NCI-H2227 treated with DMSO at 0.1 percent for 48 hours (cell line): Measurements from ENCODE around the gene ACBD5.
"Not testable (repeated sequence)": the region's sequence is repeated elsewhere in the genome, so short reads cannot be mapped to it uniquely, and the experiment has no call there.

Source experiments
- DNase-seq: peaks from one replicate; lab custom pipeline; 2025; lab: John Stamatoyannopoulos, UW

ACBD5 gene

GRCh38 chr10:27240212-27241009 is at the start of gene ACBD5:
ACBD5 (minus strand) TSS chr10:27240797; CDS start chr10:27240688, 109 bp downstream.
- peak; percentile 68 for DNase-seq

GRCh38 chr10:27285093-27285492 is 44.5 kb upstream of the ACBD5 start:
- DNase-seq = peak; percentile 0

DNA sequence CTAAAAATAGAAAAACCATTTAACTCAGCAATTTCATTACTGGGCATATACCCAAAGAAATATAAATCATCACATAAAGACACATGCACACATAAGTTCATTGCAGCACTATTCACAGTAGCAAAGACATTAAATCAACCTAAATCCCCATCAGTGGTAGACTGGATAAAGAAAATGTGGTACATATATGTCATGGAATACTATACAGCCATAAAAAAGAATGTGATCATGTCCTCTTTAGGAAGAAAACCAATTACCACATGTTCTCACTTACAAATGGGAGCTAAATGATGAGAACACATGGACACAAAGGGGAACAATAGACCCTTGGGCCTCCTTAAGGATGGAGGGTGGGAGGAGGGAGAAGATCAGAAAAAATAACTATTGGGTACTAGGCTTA is 36.0 kb upstream of the ACBD5 start:
- DNase-seq = no peak

- not testable (repeated sequence) for DNase-seq
These were observed 25.4 kb upstream of the ACBD5 start for GRCh38 chr10:27266025-27266424.

DNA sequence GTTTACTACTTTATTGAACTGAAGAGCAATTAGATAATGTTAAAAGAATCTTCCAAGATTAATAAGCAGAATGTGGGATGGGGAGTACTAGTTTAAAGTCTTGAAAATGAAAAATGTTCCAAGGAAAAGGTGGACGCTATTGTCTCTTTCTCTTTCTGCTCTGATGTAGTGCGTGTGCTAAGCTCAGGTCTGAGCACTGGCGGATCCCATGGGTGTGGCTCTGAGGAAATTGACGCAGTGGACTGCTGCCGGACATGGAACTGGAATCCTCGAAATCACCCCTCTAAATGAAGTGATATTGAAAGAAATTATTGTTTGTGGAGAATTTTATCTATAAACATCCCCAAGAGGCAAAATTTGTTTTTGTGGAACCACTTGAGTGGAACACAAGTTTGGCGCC is 22.2 kb upstream of the ACBD5 start:
- DNase-seq = not testable (repeated sequence)

GRCh38 chr10:27258838-27259812 is 18.5 kb upstream of the ACBD5 start:
- DNase-seq = no peak

DNA sequence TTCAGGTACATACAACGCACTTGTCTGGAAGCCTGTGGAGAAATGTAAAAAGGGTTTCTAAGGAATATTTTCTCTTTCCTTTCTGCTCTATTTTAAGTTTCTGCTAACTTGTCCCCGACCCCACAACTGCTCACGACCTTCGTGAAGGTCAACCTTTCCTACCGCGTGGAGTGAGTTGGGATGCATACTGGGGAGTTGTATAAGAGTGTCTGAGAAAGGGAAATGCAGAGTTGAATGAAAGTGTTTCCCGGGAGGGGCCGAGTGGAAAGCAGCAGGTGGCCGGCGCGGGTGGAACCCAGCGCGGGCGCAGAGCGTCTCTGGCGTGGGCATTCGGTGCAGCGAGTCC is 17.9 kb upstream of the ACBD5 start:
- no peak for DNase-seq

- DNase-seq = no peak
These were observed 15.9 kb upstream of the ACBD5 start for GRCh38 chr10:27256299-27257189.

- DNase-seq = no peak
These were observed 13.0 kb upstream of the ACBD5 start for GRCh38 chr10:27253576-27253975.

DNA sequence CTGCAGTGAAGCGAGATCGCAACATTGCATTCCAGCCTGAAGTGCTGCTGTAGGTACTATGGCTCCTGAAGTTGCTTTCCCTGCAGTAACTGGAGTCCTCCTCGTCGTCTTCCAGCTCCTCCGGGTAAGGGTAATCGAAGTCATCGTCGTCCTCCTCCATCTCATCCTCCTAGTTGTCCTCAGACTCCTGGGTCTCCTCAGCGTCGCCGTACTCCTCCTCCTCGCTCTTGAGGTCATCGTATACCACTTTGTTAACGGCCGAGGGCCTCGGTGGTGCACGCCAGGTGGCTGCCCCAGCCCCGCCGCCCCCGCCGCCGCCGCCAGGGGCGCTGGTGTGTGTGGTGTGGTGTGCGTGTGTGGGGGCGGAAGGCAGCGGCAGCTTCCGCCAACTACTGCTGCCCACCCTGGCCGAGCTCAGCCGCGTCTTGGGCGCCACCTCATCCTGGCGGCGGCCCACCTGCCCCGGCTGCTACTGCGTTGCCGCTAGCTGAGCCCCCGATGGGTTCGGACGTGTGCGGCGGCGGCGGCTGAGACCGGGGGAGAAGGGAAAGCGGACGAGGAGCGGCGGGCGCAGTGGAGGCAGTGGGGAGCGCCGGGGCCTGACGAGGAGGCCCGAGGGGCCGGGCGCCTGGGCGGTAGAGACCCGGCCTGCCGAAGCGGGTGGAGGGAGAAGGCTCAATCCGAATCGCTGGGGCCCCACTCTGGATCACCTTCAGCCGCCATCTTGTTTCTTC is 11.8 kb upstream of the ACBD5 start:
- peak; percentile 59 for DNase-seq

- DNase-seq = no peak
These were observed 11.0 kb upstream of the ACBD5 start for GRCh38 chr10:27251554-27251953.

DNA sequence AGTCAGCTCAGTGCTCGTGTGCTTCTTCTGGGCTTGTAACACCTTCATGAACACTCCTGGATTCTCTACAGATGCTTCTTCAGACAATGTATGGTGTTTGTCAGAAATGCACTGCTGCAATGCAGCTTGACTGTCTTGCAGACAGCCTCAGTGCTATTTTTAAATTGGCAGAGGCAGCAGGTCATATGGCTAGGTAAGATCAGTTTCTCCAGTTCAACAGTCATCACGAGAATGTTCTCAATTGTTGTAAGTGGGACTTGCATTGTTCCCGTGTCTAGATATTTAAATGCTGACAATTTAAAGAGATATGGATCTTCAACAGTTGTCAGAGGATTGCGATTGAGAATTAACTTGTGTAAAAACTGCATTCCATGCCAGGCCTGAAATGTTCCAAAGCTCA is 7.6 kb upstream of the ACBD5 start:
- no peak for DNase-seq

- no peak for DNase-seq
These were observed 6.8 kb upstream of the ACBD5 start for GRCh38 chr10:27247441-27247840.

DNA sequence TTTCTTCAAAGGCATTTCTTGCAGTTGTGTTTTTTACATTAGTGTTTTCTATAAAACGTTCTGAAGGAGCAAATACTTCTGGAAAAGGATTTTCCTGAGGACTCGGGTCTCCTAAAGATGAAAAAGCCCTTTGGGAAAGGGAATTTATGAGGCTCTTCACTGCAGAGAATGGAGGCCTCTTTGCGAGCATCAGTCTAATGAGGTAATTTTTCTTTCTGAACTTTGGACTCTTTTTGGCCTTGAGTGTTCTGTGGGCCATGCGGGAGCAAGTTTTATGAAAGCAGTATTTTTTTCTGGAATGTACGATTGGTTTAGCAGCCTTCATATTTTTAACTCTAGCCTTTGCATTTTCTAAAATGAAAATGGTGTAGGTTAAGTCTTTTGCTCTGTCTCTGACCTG is 6.4 kb upstream of the ACBD5 start:
- DNase-seq = no peak

DNA sequence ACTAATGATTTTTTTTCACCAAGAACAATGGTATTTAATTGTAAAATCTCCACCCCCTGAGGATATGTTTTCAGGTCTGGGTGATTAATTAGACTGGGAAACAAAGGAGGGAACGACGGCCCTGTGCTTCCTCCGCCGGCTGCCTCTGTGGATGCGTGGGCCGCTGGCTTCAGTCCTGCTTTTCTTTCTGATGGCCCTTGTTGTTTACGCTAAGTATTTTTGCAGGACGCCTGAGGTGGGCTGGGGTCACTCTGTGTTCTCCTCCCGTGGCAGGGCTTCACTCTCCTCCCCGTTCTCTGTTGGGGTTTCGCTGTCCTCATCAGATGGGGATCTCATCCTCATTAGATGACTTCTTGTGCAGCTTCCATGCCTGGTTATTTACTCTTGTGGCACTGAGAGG is 5.2 kb upstream of the ACBD5 start:
- DNase-seq = no peak

DNA sequence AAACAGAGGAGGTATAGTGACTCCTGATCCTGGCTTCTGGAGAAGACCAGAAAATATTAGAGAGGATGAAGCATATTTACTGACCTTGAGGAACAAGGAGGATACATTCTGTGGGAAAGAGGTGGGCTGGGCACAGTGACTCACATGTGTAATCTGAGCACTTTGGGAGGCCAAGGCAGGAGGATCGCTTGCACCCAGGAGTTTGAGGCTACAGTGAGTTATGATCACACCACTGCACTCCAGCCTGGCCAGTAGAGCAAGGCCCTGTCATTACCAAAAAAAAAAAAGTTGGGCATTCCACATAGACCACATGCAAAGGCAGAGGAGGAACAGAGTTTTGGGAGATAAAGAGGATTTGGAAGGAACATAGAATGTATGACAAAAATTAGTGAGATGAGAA is 4.4 kb upstream of the ACBD5 start:
- DNase-seq = no peak

DNA sequence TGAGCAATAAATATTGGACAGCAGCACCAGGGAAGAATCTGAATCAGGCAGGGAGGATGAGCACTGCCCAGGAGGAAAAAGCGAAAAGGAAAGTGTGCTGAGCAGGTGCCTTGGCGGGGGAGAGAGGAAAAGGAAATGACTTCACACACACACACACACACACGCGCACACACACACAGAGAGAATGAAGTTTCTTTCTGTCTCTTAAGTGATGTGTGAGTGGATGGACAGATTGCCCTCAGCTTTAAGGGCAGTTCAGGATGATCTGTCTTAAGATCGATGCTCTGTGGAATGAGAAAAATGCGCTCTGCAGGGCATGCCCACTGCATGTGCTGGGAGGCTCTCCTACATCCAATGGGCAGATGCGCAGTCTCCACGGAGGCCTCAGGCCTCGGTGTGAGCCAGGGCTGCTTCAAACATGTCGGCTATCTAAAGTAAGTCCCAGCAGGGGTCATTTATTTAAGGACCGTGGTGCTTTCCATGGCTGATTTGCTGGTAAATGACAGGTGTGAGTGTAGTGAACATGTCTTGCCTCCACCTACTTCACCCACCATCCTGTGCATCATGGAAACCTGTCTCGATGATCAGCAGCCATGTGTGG is 2.5 kb upstream of the ACBD5 start:
- peak; percentile 49 for DNase-seq

DNA sequence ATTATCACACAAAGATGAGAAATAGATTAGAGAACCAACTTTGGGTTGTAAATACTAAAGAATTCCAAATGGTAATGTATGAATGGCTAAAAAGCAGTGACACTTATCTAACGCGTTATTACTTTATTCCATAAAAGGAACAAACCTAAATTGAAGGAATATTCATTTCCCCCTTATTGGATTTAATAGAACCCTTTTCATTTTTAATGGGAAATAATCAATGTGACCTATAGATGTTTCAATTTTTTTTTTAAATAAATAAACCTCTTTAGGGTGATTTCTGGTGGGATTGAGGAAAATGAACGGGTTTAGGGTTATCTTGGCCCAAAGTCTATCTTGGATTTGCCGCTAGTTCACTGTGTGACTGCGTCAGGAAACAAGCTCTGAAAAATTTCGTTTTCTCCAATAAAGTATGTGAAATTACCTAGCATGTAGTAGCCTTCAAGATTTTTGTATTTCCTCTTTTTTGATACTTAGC is 1.9 kb upstream of the ACBD5 start:
- DNase-seq = peak; percentile 49

GRCh38 chr10:27241652-27242472 is 1.3 kb upstream of the ACBD5 start:
- peak; percentile 82 for DNase-seq
